Neural progenitor cell (in vitro differentiated cells): ENCODE measurements around the gene PREX1. TPM values are rescaled to one million over a fixed set of nuclear protein-coding genes. Genes with fewer than 3 reads are reported as not detected.

Source experiments
- DNase-seq: peaks from one replicate; pipeline ENCODE4 v3.0.0-alpha.2; 2016; ENCODE audit warnings: low spot score
- H2AFZ ChIP-seq: fragments of 200-600 bp; sonication (generic); replicated peaks from 2 replicates; pipeline ENCODE4 v1.6.1; 2016; ENCODE audit warnings: antibody characterized with exemption
- H3F3A ChIP-seq: fragments of 200-600 bp; sonication (generic); 2 replicates; pipeline ENCODE4 v1.6.1; 2016; ENCODE audit warnings: antibody characterized with exemption, low read depth
- H3K27ac ChIP-seq: fragments of 200-600 bp; sonication (generic); 2 replicates; pipeline ENCODE4 v1.5.1; 2016; ENCODE audit warnings: mild to moderate bottlenecking
- H3K27me3 ChIP-seq: fragments of 200-600 bp; sonication (generic); 2 replicates; pipeline ENCODE4 v1.6.1; 2016; ENCODE audit warnings: mild to moderate bottlenecking, moderate library complexity
- H3K36me3 ChIP-seq: fragments of 200-600 bp; sonication (generic); 2 replicates; pipeline ENCODE4 v1.5.1; 2016
- H3K4me1 ChIP-seq: fragments of 200-600 bp; sonication (generic); 2 replicates; pipeline ENCODE4 v1.6.1; 2016; ENCODE audit warnings: mixed run types
- H3K4me2 ChIP-seq: fragments of 200-600 bp; sonication (generic); 2 replicates; pipeline ENCODE4 v1.6.1; 2016
- H3K4me3 ChIP-seq: fragments of 200-600 bp; sonication (generic); 2 replicates; pipeline ENCODE4 v1.5.1; 2016
- H3K79me2 ChIP-seq: fragments of 200-600 bp; sonication (generic); 2 replicates; pipeline ENCODE4 v1.6.1; 2016; ENCODE audit warnings: low read depth
- H3K9ac ChIP-seq: fragments of 200-600 bp; sonication (generic); 2 replicates; pipeline ENCODE4 v1.6.1; 2016
- H3K9me3 ChIP-seq: fragments of 200-600 bp; sonication (generic); 2 replicates; pipeline ENCODE4 v1.5.1; 2016; ENCODE audit warnings: low read depth
- H4K20me1 ChIP-seq: fragments of 200-600 bp; sonication (generic); 2 replicates; pipeline ENCODE4 v1.6.1; 2016; ENCODE audit warnings: low read depth
- H3K27ac Mint-ChIP-seq: 3 replicates; pipeline ENCODE4 v1.8.0; 2021; ENCODE audit warnings: mixed read lengths
- H3K27me3 Mint-ChIP-seq: 2 replicates; pipeline ENCODE4 v1.8.0; 2022; ENCODE audit warnings: low read depth, mild to moderate bottlenecking, inconsistent platforms, moderate library complexity, mixed read lengths; ENCODE audit not compliant: insufficient read depth
- H3K36me3 Mint-ChIP-seq: 3 replicates; pipeline ENCODE4 v1.8.0; 2021; ENCODE audit warnings: mixed read lengths
- H3K4me1 Mint-ChIP-seq: 3 replicates; pipeline ENCODE4 v1.8.0; 2021; ENCODE audit warnings: mixed read lengths
- H3K4me3 Mint-ChIP-seq: 3 replicates; pipeline ENCODE4 v1.8.0; 2021; ENCODE audit warnings: mild to moderate bottlenecking, moderate library complexity, mixed read lengths
- H3K9me3 Mint-ChIP-seq: 3 replicates; pipeline ENCODE4 v1.8.0; 2020; ENCODE audit warnings: mixed read lengths
- EZH2 ChIP-seq: fragments of 200-600 bp; sonication (generic); IDR thresholded peaks from 2 replicates; pipeline ENCODE4 v1.6.1; 2017; ENCODE audit warnings: antibody characterized with exemption, mild to moderate bottlenecking, moderate library complexity
- EZH2phosphoT487 ChIP-seq: fragments of 200-600 bp; sonication (generic); IDR thresholded peaks from 2 replicates; pipeline ENCODE4 v1.6.1; 2017; ENCODE audit warnings: antibody characterized with exemption
- total RNA-seq: library from RNA; depleted of rRNA; stranded (reverse); fragments of >200 nt; gene quantifications from 2 replicates; pipeline ENCODE4 v1.2.3, GENCODE V29; 2015; ENCODE audit warnings: low replicate concordance
- TF ChIP-seq, protein P1 (sequence below): fragments of 200-600 bp; sonication (generic); IDR thresholded peaks from 2 replicates; pipeline ENCODE4 v1.5.1; 2017; ENCODE audit warnings: antibody characterized with exemption, mild to moderate bottlenecking

Gene PREX1
- total RNA-seq, 1 donor from 2014 or later, result 4.5 TPM

DNA sequence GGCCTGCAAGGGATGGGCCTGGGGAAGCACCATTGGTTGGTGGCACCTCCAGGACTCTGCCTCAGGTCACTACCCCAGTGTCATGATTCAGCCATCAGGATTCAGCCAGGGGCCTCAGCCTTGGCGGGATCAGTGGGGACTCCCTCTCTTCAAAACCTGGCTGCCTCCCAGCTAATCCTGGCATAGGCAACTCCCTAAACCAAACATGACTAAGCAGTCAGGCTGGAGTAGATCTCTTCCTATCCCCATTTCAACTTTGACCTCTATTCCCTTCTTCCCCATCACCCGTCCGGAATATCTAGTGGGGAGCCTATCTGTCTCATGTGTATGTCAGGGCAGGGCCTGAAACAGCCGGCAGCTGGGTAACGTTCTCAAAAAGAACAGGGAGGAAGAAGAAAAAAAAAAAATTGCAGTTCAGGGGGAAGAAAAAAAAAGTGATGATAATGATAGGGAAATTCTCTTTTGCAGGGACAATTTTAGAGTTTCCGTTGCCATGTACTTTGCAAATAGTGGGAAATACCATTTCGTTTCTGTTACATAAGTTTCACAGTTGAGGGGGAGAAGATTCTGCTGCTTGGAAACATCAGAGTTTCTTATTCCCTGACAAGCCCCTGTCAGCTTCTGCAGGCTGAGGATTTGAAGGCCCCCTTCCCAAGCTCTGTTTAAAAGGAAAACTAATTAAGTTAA, 4.1 kb upstream of the PREX1 start:
- Histone ChIP-seq H3K4me3 (no peak overlapping the region), H3K9me3 (no peaks in the 10 kb centered on the region), H3F3A (peaks cover 20% of the 10 kb centered on the region), H4K20me1 (peaks cover 5% of the 10 kb centered on the region), H2AFZ (no peak overlapping the region), H3K36me3 (no peaks in the 10 kb centered on the region), H3K79me2 (no peaks in the 10 kb centered on the region), H3K27me3 (peaks cover 90% of the 10 kb centered on the region), H3K4me1 (peaks cover 18% of the 10 kb centered on the region), H3K9ac (no peak overlapping the region), H3K4me2 (peak overlapping the region; percentile 10), H3K27ac (no peak overlapping the region)
- TF ChIP-seq, protein P1, sequence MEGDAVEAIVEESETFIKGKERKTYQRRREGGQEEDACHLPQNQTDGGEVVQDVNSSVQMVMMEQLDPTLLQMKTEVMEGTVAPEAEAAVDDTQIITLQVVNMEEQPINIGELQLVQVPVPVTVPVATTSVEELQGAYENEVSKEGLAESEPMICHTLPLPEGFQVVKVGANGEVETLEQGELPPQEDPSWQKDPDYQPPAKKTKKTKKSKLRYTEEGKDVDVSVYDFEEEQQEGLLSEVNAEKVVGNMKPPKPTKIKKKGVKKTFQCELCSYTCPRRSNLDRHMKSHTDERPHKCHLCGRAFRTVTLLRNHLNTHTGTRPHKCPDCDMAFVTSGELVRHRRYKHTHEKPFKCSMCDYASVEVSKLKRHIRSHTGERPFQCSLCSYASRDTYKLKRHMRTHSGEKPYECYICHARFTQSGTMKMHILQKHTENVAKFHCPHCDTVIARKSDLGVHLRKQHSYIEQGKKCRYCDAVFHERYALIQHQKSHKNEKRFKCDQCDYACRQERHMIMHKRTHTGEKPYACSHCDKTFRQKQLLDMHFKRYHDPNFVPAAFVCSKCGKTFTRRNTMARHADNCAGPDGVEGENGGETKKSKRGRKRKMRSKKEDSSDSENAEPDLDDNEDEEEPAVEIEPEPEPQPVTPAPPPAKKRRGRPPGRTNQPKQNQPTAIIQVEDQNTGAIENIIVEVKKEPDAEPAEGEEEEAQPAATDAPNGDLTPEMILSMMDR, result no peak
- TF ChIP-seq EZH2phosphoT487 (no peak), EZH2 (no peak)
- no peaks in the 10 kb centered on the region for H3K36me3 Mint-ChIP-seq
- no peak overlapping the region for H3K27ac Mint-ChIP-seq
- peaks cover 5% of the 10 kb centered on the region for H3K27me3 Mint-ChIP-seq
- H3K4me1 Mint-ChIP-seq, result peaks cover 37% of the 10 kb centered on the region
- peak overlapping the region; percentile 16 for H3K4me3 Mint-ChIP-seq
- peak; percentile 29 for DNase-seq
- no peaks in the 10 kb centered on the region for H3K9me3 Mint-ChIP-seq

DNA sequence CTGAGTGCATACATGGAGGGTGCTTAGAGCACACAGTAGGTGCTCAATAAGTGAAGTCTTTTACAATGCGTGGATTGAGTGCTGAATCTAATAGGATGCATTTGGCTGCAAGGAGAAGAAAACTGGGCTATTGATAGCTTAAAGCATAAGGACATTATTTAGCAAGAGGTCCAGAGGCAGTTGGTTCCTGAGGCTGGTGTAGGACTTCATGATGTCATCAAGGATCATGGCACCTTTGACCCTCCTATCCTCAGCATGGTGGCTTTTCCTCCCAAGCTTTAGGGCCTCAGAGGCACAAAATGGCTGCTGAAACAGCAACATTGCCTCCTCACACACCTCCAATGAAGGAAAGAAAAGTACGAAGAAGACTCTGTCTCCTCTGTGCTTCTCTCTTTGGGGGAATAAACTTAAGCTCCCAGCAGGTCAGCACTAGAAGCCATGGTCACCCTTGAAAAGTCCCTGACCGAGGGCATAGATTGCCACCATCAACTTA, 3.1 kb upstream of the PREX1 start:
- Mint-ChIP-seq H3K36me3 (no peaks in the 10 kb centered on the region), H3K4me3 (peak overlapping the region; percentile 16), H3K27ac (peak overlapping the region; percentile 51), H3K9me3 (no peaks in the 10 kb centered on the region), H3K4me1 (peaks cover 43% of the 10 kb centered on the region), H3K27me3 (peaks cover 5% of the 10 kb centered on the region)
- DNase-seq, result no peak
- Histone ChIP-seq H3K4me2 (no peak overlapping the region), H3K9ac (no peak overlapping the region), H3K9me3 (no peaks in the 10 kb centered on the region), H4K20me1 (peaks cover 14% of the 10 kb centered on the region), H3K4me3 (no peak overlapping the region), H3K27ac (no peak overlapping the region), H2AFZ (no peak overlapping the region), H3K36me3 (no peaks in the 10 kb centered on the region), H3K27me3 (peaks cover 85% of the 10 kb centered on the region), H3K4me1 (peaks cover 21% of the 10 kb centered on the region), H3F3A (peaks cover 30% of the 10 kb centered on the region), H3K79me2 (no peaks in the 10 kb centered on the region)
- TF ChIP-seq, protein P1, result no peak
- TF ChIP-seq EZH2phosphoT487 (no peak), EZH2 (no peak)

DNA sequence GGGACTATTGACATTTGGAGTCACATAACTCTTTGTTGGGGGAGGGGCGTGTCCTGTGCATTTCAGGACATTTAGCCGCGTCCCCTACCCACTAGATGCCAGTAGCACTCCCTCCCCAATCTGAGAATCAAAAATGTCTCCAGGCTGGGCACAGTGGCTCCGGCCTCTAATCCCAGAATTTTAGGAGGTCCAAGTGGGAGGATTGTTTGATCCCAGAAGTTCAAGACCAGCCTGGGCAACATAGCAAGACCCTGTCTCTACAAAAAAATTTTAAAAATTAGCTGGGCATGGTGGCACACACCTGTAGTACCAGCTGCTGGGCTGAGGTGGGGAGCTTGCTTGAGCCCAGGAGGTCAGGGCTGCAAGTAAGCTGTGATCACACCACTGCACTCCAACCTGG, 2.1 kb upstream of the PREX1 start:
- Histone ChIP-seq H3K9me3 (no peaks in the 10 kb centered on the region), H3K27ac (no peak overlapping the region), H3K4me3 (no peak overlapping the region), H2AFZ (no peak overlapping the region), H3K79me2 (no peaks in the 10 kb centered on the region), H3K9ac (no peak overlapping the region), H3F3A (peaks cover 39% of the 10 kb centered on the region), H3K4me2 (no peak overlapping the region), H3K4me1 (peaks cover 31% of the 10 kb centered on the region), H3K27me3 (peaks cover 75% of the 10 kb centered on the region), H3K36me3 (no peaks in the 10 kb centered on the region), H4K20me1 (peaks cover 24% of the 10 kb centered on the region)
- Mint-ChIP-seq H3K4me3 (peak overlapping the region; percentile 95), H3K27ac (no peak overlapping the region), H3K4me1 (peaks cover 51% of the 10 kb centered on the region), H3K27me3 (peaks cover 5% of the 10 kb centered on the region), H3K36me3 (no peaks in the 10 kb centered on the region), H3K9me3 (no peaks in the 10 kb centered on the region)
- no peak for TF ChIP-seq EZH2phosphoT487
- TF ChIP-seq, protein P1, result no peak
- TF ChIP-seq EZH2, result no peak
- no peak for DNase-seq
